Measurements from ENCODE around the gene LCN15. TPM values are rescaled to one million over a fixed set of nuclear protein-coding genes. Genes with fewer than 3 reads are reported as not detected.

The LCN15 gene
- total and polyA plus RNA-seq, 7 experiments from 2014 or later: not detected

DNA sequence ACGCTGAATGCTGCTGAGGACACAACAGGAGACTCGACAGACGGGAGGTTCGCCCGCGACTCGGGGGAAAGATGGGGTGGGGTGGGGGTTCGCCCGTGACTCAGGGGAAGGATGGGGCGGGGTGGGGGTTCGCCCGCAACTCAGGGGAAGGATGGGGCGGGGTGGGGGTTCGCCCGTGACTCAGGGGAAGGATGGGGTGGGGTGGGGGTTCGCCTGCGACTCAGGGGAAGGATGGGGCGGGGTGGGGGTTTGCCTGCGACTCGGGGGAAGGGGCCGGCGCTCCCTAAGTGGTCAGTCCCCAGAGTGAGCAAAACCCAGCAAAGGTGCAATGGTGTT lies 18.2 kb downstream of the LCN15 start:
- Histone ChIP-seq H3K4me1 (ENCODE audit: control insufficient read depth in 2 of 2, insufficient read depth in 2 of 2, low read length in 2 of 2) (no peaks in the 10 kb centered on the region), H3K36me3 (ENCODE audit: control insufficient read depth in 2 of 3, insufficient read depth in 3 of 3, low read length in 3 of 3) (no peaks in the 10 kb centered on the region), H3K27ac (ENCODE audit: low read depth, low read length) (no peak overlapping the region), H3K4me3 (ENCODE audit: low read length) (no peak overlapping the region), H3K9me3 (ENCODE audit: control insufficient read depth in 2 of 3, low read length in 3 of 3) (no peaks in the 10 kb centered on the region), H3K27me3 (ENCODE audit: control insufficient read depth in 2 of 2, insufficient read depth in 2 of 2, low read length in 2 of 2) (no peaks in the 10 kb centered on the region)
- Mint-ChIP-seq H3K27ac (no peak overlapping the region), H3K4me3 (no peak overlapping the region), H3K9me3 (peaks cover 0 to 8% (median 2%) of the 10 kb centered on the region in 11 donors), H3K4me1 (peaks cover 0 to 5% (median 3%) of the 10 kb centered on the region in 7 donors), H3K36me3 (no peaks in the 10 kb centered on the region), H3K27me3 (peaks cover 0 to 18% (median 5%) of the 10 kb centered on the region in 5 donors)
- no peak for ATAC-seq
- ChIA-PET CTCF (no interaction called here), POLR2A (interaction anchor here (0.6 to 0.7 kb wide), 2 partner anchors 12 to 197 kb away, joined by 3 read pairs; no protein-coding TSS in a partner anchor)
- intact Hi-C loops (cut with micrococcal nuclease): no loop called here
- no peak for DNase-seq

DNA sequence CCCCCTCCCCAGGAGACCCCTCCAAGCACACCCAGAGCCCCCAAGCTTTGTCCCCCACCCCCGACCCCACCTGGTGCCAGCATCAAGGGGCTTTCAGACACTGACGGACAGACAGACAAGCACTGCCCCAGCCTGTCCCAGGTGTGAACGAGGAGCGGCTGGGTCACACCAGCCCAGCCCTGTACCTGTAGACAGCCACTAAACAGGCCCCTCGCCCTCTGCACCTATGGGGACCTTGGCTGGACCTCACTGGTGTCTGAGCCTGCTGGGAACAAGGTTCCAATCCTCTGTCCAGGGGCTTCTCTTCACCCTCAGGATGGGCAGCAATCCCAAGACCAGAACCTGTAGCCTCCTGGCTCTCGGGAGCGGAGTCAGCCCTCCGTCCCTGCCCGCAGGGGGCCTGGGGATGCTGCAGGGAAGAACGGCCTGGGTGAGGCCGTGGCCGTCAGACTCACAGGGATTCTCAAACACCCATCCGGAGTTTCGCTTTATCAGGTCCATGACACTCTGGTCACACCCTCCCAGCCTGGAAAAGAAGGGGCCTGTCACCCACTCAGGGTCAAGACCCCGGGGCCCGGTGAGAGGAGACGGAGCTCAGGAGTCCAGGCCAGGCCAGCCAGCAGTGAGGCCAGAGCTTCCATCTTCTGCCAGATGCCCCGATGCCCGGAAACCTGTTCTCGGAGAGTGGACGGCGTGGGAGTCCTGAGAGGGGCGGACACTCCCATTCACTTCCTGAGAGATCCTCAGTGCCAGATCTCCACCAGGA lies 18.7 kb downstream of the LCN15 start:
- Mint-ChIP-seq H3K36me3 (no peaks in the 10 kb centered on the region), H3K4me1 (peaks cover 0 to 4% (median under 1%) of the 10 kb centered on the region in 7 donors), H3K4me3 (no peak overlapping the region), H3K9me3 (peaks cover 0 to 6% (median 0%) of the 10 kb centered on the region in 11 donors), H3K27me3 (peaks cover 0 to 13% (median 3%) of the 10 kb centered on the region in 5 donors), H3K27ac (no peak overlapping the region)
- no peaks in the 10 kb centered on the region for H3K27me3 ChIP-seq (ENCODE audit: control insufficient read depth in 2 of 2, insufficient read depth in 2 of 2, low read length in 2 of 2)
- intact Hi-C loops (cut with micrococcal nuclease): no loop called here
- ATAC-seq: no peak
- no peaks in the 10 kb centered on the region for H3K36me3 ChIP-seq (ENCODE audit: control insufficient read depth in 2 of 3, insufficient read depth in 3 of 3, low read length in 3 of 3)
- DNase-seq: no peak
- H3K9me3 ChIP-seq (ENCODE audit: control insufficient read depth in 2 of 3, low read length in 3 of 3): no peaks in the 10 kb centered on the region
- H3K4me1 ChIP-seq (ENCODE audit: control insufficient read depth in 2 of 2, insufficient read depth in 2 of 2, low read length in 2 of 2): no peaks in the 10 kb centered on the region
- ChIA-PET CTCF (no interaction called here), POLR2A (interaction anchor here (0.6 to 0.7 kb wide), 2 partner anchors 13 to 196 kb away, joined by 3 read pairs; no protein-coding TSS in a partner anchor)
- H3K4me3 ChIP-seq (ENCODE audit: low read length): no peak overlapping the region
- H3K27ac ChIP-seq (ENCODE audit: low read depth, low read length): no peak overlapping the region

DNA sequence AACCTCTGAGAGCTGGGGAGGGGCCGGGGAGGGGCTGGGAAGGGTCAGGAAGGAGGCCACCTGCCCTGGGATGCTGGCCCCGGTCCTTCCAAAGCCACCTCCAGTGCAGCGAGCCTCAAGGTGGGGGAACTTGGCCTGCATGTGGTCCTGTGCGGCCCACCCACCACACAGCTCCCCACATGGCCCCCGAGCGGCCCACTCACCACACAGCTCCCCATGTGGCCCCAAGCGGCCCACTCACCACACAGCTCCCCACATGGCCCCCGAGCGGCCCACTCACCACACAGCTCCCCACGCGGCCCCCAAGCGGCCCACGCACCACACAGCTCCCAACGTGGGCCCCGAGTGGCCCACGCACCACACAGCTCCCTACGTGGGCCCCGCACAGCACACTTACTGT lies 19.5 kb downstream of the LCN15 start:
- CTCF ChIA-PET: no interaction called here
- POLR2A ChIA-PET: no interaction called here

DNA sequence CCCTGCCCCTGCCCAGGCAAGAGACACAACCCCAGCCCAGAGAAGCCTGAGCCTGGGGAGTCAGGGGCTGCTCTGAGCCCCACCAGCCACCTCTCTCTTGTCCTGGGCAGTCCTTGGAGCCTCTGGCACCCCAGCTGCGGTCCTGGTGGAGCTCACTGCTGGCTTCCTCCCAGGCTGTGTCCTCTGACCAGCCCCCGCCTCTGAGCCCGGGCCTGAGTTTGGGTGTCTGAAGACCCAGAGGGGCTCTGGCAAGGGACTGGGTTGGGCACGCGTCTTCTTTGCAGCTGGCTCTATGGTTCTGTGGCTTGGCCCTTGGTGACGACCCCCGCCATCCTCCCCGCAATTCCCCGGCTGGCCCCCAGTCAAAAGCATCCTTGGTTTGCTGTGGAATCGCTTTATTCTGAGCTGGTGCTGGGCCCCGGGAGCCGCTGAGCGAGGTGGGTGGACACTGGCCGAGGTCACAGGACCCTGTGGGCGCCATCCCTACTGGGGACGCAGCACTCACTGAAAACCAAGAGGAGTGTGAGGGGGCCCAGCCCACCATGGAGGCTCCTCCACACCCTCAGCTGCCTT lies 20.6 kb downstream of the LCN15 start:
- Histone ChIP-seq H3K4me3 (ENCODE audit: low read length) (no peak overlapping the region), H3K27me3 (ENCODE audit: control insufficient read depth in 2 of 2, insufficient read depth in 2 of 2, low read length in 2 of 2) (no peaks in the 10 kb centered on the region), H3K27ac (ENCODE audit: low read depth, low read length) (no peak overlapping the region), H3K4me1 (ENCODE audit: control insufficient read depth in 2 of 2, insufficient read depth in 2 of 2, low read length in 2 of 2) (no peaks in the 10 kb centered on the region), H3K36me3 (ENCODE audit: control insufficient read depth in 2 of 3, insufficient read depth in 3 of 3, low read length in 3 of 3) (no peaks in the 10 kb centered on the region), H3K9me3 (ENCODE audit: control insufficient read depth in 2 of 3, low read length in 3 of 3) (no peaks in the 10 kb centered on the region)
- ChIA-PET POLR2A (no interaction called here), CTCF (no interaction called here)
- ATAC-seq (no peak), DNase-seq (no peak)
- Mint-ChIP-seq H3K36me3 (no peaks in the 10 kb centered on the region), H3K4me1 (peaks cover 0 to 4% (median 0%) of the 10 kb centered on the region in 7 donors), H3K4me3 (peak overlapping the region in 2 of 10 donors; percentile 14 to 19), H3K27ac (no peak overlapping the region), H3K9me3 (no peaks in the 10 kb centered on the region), H3K27me3 (peaks cover 0 to 12% (median 4%) of the 10 kb centered on the region in 5 donors)
- intact Hi-C loops (cut with micrococcal nuclease): no loop called here

More for the DNA sequence above, 19.5 kb downstream of the LCN15 start:
- Histone ChIP-seq H3K27ac (ENCODE audit: low read depth, low read length) (no peak overlapping the region), H3K9me3 (ENCODE audit: control insufficient read depth in 2 of 3, low read length in 3 of 3) (no peaks in the 10 kb centered on the region), H3K27me3 (ENCODE audit: control insufficient read depth in 2 of 2, insufficient read depth in 2 of 2, low read length in 2 of 2) (no peaks in the 10 kb centered on the region), H3K4me3 (ENCODE audit: low read length) (no peak overlapping the region), H3K36me3 (ENCODE audit: control insufficient read depth in 2 of 3, insufficient read depth in 3 of 3, low read length in 3 of 3) (no peaks in the 10 kb centered on the region), H3K4me1 (ENCODE audit: control insufficient read depth in 2 of 2, insufficient read depth in 2 of 2, low read length in 2 of 2) (no peaks in the 10 kb centered on the region)
- no peak for ATAC-seq
- Mint-ChIP-seq H3K4me1 (peaks cover 0 to 4% (median 0%) of the 10 kb centered on the region in 7 donors), H3K36me3 (no peaks in the 10 kb centered on the region), H3K27ac (no peak overlapping the region), H3K9me3 (no peaks in the 10 kb centered on the region), H3K27me3 (peaks cover 0 to 12% (median 3%) of the 10 kb centered on the region in 5 donors), H3K4me3 (no peak overlapping the region)
- intact Hi-C loops (cut with micrococcal nuclease): no loop called here
- no peak for DNase-seq

DNA sequence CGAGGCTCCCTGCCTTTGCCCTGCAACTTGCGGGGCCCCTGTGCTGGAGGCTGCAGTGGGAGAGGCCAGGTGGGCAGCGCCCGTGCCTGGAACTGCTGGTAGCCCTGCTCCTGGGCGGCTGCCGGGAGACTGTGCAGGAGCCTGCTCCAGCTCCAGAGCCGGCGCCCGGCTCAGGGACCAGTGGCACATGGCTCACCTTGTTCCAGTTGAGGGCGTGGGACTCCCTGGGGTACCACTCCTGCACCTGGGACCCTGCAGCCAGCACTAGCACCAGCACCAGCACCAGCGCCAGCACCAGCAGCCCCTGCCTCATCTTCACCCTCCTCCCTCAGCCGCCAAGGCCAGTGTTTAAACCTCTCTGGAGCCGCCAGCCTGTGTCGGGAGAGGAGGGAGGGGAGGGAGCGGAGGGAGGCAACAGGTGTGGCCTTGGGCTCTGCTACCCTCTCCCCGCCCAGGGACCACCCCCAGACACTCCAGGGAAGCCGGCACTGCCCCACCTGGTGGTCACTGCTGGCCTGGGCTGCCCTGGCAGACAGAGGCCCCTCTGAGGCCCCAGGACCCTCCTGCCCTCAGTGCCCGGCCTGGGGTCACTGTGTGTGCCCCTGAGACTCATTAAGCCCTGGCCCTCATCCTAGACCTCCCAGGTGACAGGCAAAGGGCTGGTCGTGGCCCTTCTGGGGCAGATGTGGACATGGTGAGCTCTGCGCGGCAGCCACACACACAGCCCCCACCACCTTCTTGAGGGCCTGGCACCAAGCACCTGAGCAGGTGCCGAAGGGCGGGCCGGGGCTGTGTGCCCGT lies 21.5 kb downstream of the LCN15 start, which contains the start of gene LCN10:
Gene LCN10, minus strand, starts transcription at position 350 of the 801 bp plus-strand sequence. Its CDS starts 37 bp downstream, at position 313.
- peaks cover 0 to 7% (median 0%) of the 10 kb centered on the region in 5 donors for H3K27me3 Mint-ChIP-seq
- no peaks in the 10 kb centered on the region for H3K36me3 Mint-ChIP-seq
- Histone ChIP-seq H3K9me3 (ENCODE audit: control insufficient read depth in 2 of 3, low read length in 3 of 3) (no peaks in the 10 kb centered on the region), H3K4me3 (ENCODE audit: low read length) (peak within 1 kb of the TSS; percentile 50), H3K27ac (ENCODE audit: low read depth, low read length) (peak within 1 kb of the TSS; percentile 10), H3K4me1 (ENCODE audit: control insufficient read depth in 2 of 2, insufficient read depth in 2 of 2, low read length in 2 of 2) (no peaks in the 10 kb centered on the region), H3K36me3 (ENCODE audit: control insufficient read depth in 2 of 3, insufficient read depth in 3 of 3, low read length in 3 of 3) (no peaks in the 10 kb centered on the region), H3K27me3 (ENCODE audit: control insufficient read depth in 2 of 2, insufficient read depth in 2 of 2, low read length in 2 of 2) (no peaks in the 10 kb centered on the region)
- ChIA-PET CTCF (interaction anchor here (1.5 kb wide), 1 partner anchor 14 kb away, joined by 8 read pairs; no protein-coding TSS in a partner anchor), POLR2A (interaction anchor here (1.9 kb wide), 1 partner anchor 15 kb away, joined by 14 read pairs; no protein-coding TSS in a partner anchor)
- H3K27ac Mint-ChIP-seq: peak within 1 kb of the TSS in 1 of 9 donors; percentile 32
- peak within 1 kb of the TSS in 8 of 10 donors; percentile 38 to 80 (median 67) for H3K4me3 Mint-ChIP-seq
- H3K9me3 Mint-ChIP-seq: no peaks in the 10 kb centered on the region
- DNase-seq (no peak), ATAC-seq (no peak)
- intact Hi-C loops (cut with micrococcal nuclease): no loop called here
- peaks cover 0 to 4% (median 0%) of the 10 kb centered on the region in 7 donors for H3K4me1 Mint-ChIP-seq

DNA sequence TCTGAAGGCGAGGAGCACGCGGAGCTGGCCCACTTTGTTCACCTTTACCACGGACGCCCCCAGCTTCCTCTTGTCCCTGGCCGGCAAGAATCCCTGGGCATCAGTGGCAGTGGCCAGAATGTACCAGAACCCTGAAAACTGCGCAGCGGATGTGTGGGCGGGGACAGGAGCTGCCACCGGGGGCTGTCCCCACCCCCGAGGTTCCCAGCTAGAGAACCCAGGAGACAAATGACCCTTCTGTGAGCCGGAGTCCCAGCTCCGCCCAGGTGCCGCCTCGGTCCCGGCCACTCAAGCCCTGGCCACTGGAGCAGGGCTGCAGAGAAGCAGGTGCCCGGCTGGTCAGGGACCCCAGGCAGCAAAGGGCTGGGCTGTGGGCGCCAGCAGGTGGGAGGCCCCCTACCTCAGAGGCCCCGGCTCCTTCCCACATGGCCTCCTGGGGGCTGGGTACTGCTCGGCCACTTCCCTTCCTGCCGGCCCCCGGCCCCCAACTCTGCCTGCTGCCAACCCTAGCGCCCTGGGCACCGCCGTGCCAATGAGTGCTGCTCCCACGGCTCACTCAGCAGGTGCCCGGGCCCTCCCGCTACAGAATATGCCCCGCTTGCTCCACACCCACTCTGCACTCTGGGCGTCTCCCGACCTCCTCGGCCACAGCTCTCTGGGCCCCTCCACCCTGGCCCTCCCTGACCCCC lies 22.3 kb downstream of the LCN15 start:
- POLR2A ChIA-PET: interaction anchor here (0.6 to 1.9 kb wide), 3 partner anchors 11 to 238 kb away, joined by 4 to 14 read pairs (median 4); no protein-coding TSS in a partner anchor
- Histone ChIP-seq H3K9me3 (ENCODE audit: control insufficient read depth in 2 of 3, low read length in 3 of 3) (no peaks in the 10 kb centered on the region), H3K27me3 (ENCODE audit: control insufficient read depth in 2 of 2, insufficient read depth in 2 of 2, low read length in 2 of 2) (no peaks in the 10 kb centered on the region), H3K4me1 (ENCODE audit: control insufficient read depth in 2 of 2, insufficient read depth in 2 of 2, low read length in 2 of 2) (no peaks in the 10 kb centered on the region), H3K36me3 (ENCODE audit: control insufficient read depth in 2 of 3, insufficient read depth in 3 of 3, low read length in 3 of 3) (no peaks in the 10 kb centered on the region), H3K4me3 (ENCODE audit: low read length) (peak overlapping the region; percentile 50), H3K27ac (ENCODE audit: low read depth, low read length) (peak overlapping the region; percentile 10)
- peaks cover 0 to 7% (median 0%) of the 10 kb centered on the region in 5 donors for H3K27me3 Mint-ChIP-seq
- peak overlapping the region in 8 of 10 donors; percentile 38 to 80 (median 67) for H3K4me3 Mint-ChIP-seq
- peaks cover 0 to 4% (median 0%) of the 10 kb centered on the region in 7 donors for H3K4me1 Mint-ChIP-seq
- peak in 1 of 9 donors; percentile 60 for DNase-seq
- no peaks in the 10 kb centered on the region for H3K9me3 Mint-ChIP-seq
- CTCF ChIA-PET: interaction anchor here (1.5 kb wide), 1 partner anchor 13 kb away, joined by 8 read pairs; no protein-coding TSS in a partner anchor
- ATAC-seq: peak; percentile 40
- H3K27ac Mint-ChIP-seq: peak overlapping the region in 1 of 9 donors; percentile 32
- intact Hi-C loops (cut with micrococcal nuclease): no loop called here
- H3K36me3 Mint-ChIP-seq: no peaks in the 10 kb centered on the region
